ENCODE data around the gene RERE.

DNA sequence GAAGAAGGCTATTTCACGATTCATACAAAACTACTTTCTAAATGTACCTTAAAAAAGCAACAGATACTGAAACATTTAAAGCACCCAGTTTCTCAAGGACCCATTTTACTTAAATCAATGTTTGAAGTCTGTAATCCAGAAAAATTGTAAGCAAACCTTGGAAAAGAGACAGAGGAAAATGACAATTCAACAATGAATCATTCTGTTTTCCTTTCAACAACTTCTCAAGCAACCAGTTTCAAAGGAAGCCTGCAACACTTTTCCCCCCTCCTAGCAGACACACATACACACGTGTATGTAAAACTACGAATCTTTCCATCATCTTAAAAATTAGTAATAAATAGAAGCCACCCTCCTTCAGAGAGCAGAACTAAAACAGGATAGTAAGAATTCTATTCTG lies 1.2 kb downstream of the RERE start:
- TF ChIP-seq, protein P1, sequence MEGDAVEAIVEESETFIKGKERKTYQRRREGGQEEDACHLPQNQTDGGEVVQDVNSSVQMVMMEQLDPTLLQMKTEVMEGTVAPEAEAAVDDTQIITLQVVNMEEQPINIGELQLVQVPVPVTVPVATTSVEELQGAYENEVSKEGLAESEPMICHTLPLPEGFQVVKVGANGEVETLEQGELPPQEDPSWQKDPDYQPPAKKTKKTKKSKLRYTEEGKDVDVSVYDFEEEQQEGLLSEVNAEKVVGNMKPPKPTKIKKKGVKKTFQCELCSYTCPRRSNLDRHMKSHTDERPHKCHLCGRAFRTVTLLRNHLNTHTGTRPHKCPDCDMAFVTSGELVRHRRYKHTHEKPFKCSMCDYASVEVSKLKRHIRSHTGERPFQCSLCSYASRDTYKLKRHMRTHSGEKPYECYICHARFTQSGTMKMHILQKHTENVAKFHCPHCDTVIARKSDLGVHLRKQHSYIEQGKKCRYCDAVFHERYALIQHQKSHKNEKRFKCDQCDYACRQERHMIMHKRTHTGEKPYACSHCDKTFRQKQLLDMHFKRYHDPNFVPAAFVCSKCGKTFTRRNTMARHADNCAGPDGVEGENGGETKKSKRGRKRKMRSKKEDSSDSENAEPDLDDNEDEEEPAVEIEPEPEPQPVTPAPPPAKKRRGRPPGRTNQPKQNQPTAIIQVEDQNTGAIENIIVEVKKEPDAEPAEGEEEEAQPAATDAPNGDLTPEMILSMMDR (IDR thresholded peaks at IDR 0.05): no peak
- no peak for TF ChIP-seq POLR2A (IDR thresholded peaks at IDR 0.05)

All from heart left ventricle (tissue), 13 donors.